Activated T-cell treated with anti-CD3 and anti-CD28 coated beads, Interleukin-2, amount 50 U/mL, for 24 hours (primary cell): ENCODE measurements around the gene FXN.

ENCODE experiments used
- DNase-seq: peaks from one replicate; pipeline ENCODE4 v3.0.0-alpha.2; 2020
- H3K27ac Mint-ChIP-seq: 2 replicates; pipeline ENCODE4 v1.8.0; 2020; ENCODE audit warnings: mild to moderate bottlenecking, mixed read lengths
- H3K27me3 Mint-ChIP-seq: 2 replicates; pipeline ENCODE4 v1.8.0; 2020; ENCODE audit warnings: mixed read lengths
- H3K36me3 Mint-ChIP-seq: 2 replicates; pipeline ENCODE4 v1.8.0; 2020; ENCODE audit warnings: low read depth, mixed read lengths
- H3K4me1 Mint-ChIP-seq: 2 replicates; pipeline ENCODE4 v1.8.0; 2020; ENCODE audit warnings: low read depth, mixed read lengths
- H3K4me3 Mint-ChIP-seq: 2 replicates; pipeline ENCODE4 v1.8.0; 2020; ENCODE audit warnings: mild to moderate bottlenecking, moderate library complexity, mixed read lengths
- H3K9me3 Mint-ChIP-seq: 2 replicates; pipeline ENCODE4 v1.8.0; 2020; ENCODE audit warnings: mixed read lengths

The FXN gene

DNA sequence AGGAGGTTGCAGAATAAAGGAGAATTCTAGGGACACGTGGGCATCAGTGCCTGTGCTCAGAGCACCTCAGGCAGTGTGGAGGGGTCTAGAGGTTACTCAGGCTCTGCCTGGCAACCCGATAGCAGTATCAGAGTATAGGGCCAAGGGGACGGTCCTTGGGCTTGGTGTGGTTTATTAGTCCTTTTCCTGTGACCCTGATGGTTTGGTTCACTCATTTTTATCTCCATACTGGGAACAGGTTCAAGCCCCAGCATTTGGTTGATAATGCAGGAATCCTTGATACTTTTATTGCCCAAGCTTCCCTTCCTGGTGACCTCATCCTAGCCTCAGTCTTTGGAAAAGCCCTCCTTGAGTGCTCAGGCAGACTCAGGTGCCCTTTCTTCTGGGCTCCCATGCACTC lies 35.5 kb downstream of the FXN start:
- H3K27ac Mint-ChIP-seq, result no peak overlapping the region
- no peak overlapping the region for H3K4me3 Mint-ChIP-seq
- H3K27me3 Mint-ChIP-seq, result no peaks in the 10 kb centered on the region
- peaks cover 85% of the 10 kb centered on the region for H3K36me3 Mint-ChIP-seq
- DNase-seq, result no peak
- H3K9me3 Mint-ChIP-seq, result no peaks in the 10 kb centered on the region
- H3K4me1 Mint-ChIP-seq, result no peaks in the 10 kb centered on the region

DNA sequence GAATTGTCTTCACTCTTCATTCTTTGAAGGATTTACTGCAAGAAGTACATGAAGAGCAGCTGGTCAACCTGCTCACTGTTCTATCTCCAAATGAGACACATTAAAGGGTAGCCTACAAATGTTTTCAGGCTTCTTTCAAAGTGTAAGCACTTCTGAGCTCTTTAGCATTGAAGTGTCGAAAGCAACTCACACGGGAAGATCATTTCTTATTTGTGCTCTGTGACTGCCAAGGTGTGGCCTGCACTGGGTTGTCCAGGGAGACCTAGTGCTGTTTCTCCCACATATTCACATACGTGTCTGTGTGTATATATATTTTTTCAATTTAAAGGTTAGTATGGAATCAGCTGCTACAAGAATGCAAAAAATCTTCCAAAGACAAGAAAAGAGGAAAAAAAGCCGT lies 37.6 kb downstream of the FXN start:
- H3K4me1 Mint-ChIP-seq, result no peaks in the 10 kb centered on the region
- H3K27ac Mint-ChIP-seq, result no peak overlapping the region
- H3K9me3 Mint-ChIP-seq, result no peaks in the 10 kb centered on the region
- DNase-seq, result no peak
- H3K27me3 Mint-ChIP-seq, result no peaks in the 10 kb centered on the region
- H3K36me3 Mint-ChIP-seq, result peaks cover 75% of the 10 kb centered on the region
- no peak overlapping the region for H3K4me3 Mint-ChIP-seq

DNA sequence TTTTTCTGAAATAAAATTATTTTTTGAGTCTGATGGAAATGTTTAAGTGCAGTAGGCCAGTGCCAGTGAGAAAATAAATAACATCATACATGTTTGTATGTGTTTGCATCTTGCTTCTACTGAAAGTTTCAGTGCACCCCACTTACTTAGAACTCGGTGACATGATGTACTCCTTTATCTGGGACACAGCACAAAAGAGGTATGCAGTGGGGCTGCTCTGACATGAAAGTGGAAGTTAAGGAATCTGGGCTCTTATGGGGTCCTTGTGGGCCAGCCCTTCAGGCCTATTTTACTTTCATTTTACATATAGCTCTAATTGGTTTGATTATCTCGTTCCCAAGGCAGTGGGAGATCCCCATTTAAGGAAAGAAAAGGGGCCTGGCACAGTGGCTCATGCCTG lies 39.2 kb downstream of the FXN start:
- no peak for DNase-seq
- H3K27me3 Mint-ChIP-seq, result no peaks in the 10 kb centered on the region
- no peak overlapping the region for H3K4me3 Mint-ChIP-seq
- no peak overlapping the region for H3K27ac Mint-ChIP-seq
- peaks cover 69% of the 10 kb centered on the region for H3K36me3 Mint-ChIP-seq
- H3K9me3 Mint-ChIP-seq, result no peaks in the 10 kb centered on the region
- H3K4me1 Mint-ChIP-seq, result no peaks in the 10 kb centered on the region

DNA sequence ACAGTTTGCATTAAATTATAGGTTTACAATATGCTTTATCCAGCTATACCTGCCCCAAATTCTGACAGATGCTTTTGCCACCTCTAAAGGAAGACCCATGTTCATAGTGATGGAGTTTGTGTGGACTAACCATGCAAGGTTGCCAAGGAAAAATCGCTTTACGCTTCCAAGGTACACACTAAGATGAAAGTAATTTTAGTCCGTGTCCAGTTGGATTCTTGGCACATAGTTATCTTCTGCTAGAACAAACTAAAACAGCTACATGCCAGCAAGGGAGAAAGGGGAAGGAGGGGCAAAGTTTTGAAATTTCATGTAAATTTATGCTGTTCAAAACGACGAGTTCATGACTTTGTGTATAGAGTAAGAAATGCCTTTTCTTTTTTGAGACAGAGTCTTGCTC lies 41.0 kb downstream of the FXN start:
- Mint-ChIP-seq H3K27ac (no peak overlapping the region), H3K27me3 (no peaks in the 10 kb centered on the region), H3K36me3 (peaks cover 63% of the 10 kb centered on the region), H3K4me3 (no peak overlapping the region), H3K9me3 (peaks cover 6% of the 10 kb centered on the region), H3K4me1 (no peaks in the 10 kb centered on the region)
- no peak for DNase-seq

DNA sequence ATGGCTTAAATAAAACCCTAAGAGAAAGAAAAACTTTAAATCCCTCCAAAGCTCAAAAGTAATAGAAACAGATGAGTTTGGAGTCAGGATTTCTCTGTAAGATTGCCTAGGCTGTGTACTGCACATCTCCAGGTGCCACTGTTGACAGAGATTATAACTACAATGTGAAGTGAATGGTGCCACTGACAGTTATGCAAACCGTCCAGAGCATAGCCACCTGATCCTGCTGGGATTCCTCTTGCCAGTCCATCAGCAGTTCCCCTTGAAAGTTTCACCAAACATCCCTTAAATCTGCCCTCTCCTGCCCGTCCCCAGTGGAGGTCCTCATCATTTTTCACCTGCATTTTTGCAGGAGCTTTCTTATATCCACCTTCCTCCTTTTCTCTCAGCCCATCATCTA lies 42.5 kb downstream of the FXN start:
- Mint-ChIP-seq H3K27ac (no peak overlapping the region), H3K27me3 (no peaks in the 10 kb centered on the region), H3K9me3 (peaks cover 6% of the 10 kb centered on the region), H3K36me3 (peaks cover 47% of the 10 kb centered on the region), H3K4me1 (no peaks in the 10 kb centered on the region), H3K4me3 (no peak overlapping the region)
- DNase-seq, result no peak

DNA sequence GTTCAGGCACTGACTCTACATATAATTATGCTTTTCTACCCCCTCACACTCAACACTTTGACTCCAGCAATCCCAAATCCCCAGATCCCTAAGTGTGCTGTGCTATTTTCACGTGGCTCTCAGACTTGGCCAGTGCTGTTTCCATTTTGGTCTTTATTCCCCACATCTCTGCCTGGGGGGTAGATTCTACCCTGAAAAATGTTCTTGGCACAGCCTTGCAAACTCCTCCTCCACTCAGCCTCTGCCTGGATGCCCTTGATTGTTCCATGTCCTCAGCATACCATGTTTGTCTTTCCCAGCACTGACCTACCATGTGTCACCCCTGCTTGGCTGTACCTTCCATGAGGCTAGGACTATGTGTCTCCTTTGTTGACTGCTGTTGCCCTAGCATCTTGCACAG lies 43.0 kb downstream of the FXN start:
- no peaks in the 10 kb centered on the region for H3K27me3 Mint-ChIP-seq
- peaks cover 6% of the 10 kb centered on the region for H3K9me3 Mint-ChIP-seq
- H3K27ac Mint-ChIP-seq, result no peak overlapping the region
- DNase-seq, result no peak
- H3K4me3 Mint-ChIP-seq, result no peak overlapping the region
- no peaks in the 10 kb centered on the region for H3K4me1 Mint-ChIP-seq
- peaks cover 42% of the 10 kb centered on the region for H3K36me3 Mint-ChIP-seq

DNA sequence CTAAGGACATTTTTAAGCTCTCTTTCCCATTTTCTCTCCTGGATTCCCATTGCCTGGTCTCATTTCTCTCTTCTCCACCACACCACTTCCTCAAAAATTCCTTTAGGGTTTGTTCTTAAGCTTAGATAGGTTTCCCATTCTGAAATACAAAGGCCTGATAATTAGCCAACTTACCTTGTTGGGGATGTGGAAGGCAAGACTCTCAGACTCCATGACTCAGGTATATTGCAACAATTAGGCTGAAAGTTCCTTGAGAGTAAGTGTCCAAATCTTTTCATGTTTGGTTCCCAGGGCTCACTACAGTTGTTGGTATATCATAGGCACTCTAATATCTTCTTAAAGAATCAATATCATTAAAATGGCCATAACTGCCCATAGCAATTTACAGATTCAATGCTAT lies 43.6 kb downstream of the FXN start:
- peaks cover 6% of the 10 kb centered on the region for H3K9me3 Mint-ChIP-seq
- DNase-seq, result no peak
- no peak overlapping the region for H3K27ac Mint-ChIP-seq
- no peak overlapping the region for H3K4me3 Mint-ChIP-seq
- H3K27me3 Mint-ChIP-seq, result no peaks in the 10 kb centered on the region
- peaks cover 38% of the 10 kb centered on the region for H3K36me3 Mint-ChIP-seq
- no peaks in the 10 kb centered on the region for H3K4me1 Mint-ChIP-seq

DNA sequence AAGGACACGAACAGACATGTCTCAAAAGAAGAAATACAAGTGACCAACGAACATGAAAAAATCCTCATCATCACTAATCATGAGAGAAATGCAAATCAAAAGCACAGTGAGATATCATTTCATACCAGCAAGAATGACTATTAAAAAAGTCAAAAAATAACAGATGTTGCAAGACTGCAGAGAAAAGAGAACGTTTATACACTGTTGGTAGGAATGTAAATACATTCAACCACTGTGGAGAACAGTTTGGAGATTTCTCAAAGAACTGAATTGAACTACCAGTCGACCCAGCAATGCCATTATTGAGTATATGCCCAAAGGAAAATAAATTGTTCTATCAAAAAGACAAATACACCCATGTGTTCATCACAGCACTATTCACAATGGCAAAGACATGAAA lies 45.7 kb downstream of the FXN start:
- no peak overlapping the region for H3K27ac Mint-ChIP-seq
- H3K36me3 Mint-ChIP-seq, result peaks cover 26% of the 10 kb centered on the region
- H3K4me1 Mint-ChIP-seq, result no peaks in the 10 kb centered on the region
- H3K4me3 Mint-ChIP-seq, result no peak overlapping the region
- H3K27me3 Mint-ChIP-seq, result no peaks in the 10 kb centered on the region
- peaks cover 6% of the 10 kb centered on the region for H3K9me3 Mint-ChIP-seq
- no peak for DNase-seq

DNA sequence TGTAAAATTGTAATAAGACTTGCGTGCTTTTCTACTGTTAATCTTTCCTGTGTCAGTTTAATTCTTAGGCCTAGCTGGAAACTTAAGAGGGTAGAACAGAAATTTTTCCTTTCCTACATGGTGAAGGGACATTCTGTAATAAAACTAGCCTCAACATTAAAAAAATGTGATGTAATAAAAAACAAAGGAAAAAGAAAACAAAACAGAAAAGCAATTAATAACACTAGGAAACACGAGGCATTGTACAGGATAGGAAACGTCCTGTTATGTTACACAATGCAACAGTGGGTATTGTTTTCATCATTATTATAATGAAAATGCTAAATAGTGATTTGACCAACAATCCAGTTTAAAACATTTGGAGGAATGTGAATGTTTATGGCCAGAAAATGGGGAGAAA lies 47.8 kb downstream of the FXN start:
- no peaks in the 10 kb centered on the region for H3K27me3 Mint-ChIP-seq
- H3K9me3 Mint-ChIP-seq, result peaks cover 6% of the 10 kb centered on the region
- no peak overlapping the region for H3K4me3 Mint-ChIP-seq
- no peak for DNase-seq
- H3K4me1 Mint-ChIP-seq, result no peaks in the 10 kb centered on the region
- peaks cover 16% of the 10 kb centered on the region for H3K36me3 Mint-ChIP-seq
- no peak overlapping the region for H3K27ac Mint-ChIP-seq

DNA sequence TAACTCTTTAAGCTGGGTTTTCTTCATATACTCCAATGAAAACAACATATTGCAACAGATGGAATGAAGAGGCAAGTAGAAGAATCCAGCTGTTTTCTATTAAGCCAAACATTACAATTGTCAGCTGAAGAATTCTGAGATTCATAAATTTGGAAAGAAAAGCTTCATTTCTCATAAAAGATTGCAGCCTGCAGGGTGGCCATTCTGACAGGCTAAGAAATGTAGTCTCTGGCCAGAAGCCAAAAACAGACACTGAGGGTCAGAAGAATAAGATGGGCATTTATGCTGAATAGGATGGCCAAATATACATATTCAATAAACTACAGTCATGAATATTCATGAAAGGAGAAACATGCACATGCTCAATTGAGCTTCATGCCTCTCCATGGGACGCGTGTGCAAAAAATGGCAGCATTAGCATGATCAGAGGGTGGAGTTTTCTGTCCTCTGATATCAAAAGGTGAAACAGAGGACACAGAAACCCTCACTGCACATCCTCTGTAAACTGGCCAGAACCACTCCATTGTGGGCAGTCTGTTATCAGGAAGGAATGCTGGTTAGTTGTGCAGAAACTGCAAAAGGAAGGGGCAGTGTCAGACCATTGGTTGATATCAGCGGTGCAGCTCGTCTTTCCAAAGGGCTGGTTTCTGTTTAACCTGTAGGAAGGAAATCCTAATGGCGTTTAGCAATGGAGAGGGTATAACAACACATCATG lies 50.2 kb downstream of the FXN start:
- Mint-ChIP-seq H3K4me3 (no peak overlapping the region), H3K27ac (no peak overlapping the region), H3K27me3 (no peaks in the 10 kb centered on the region)

DNA sequence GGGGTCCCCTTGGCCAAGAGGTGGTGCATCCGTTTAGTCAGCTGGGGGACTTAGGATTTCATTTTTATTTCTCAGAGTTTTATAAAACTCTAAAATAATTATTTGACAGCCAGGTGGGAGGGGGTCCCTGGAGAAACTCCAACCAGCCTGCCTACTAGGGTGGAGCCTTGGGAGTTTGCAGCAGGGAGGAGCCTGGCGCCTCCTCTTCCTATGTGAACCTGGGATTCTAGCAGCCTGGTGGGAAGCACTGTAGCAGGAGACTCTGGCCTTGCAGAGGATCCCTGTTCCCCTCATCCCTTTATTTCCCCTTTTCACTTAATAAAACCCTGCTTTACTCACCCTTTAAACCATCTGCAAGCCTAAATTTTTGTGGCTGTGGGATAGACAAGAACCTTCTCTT lies 50.8 kb downstream of the FXN start:
- H3K27me3 Mint-ChIP-seq, result no peaks in the 10 kb centered on the region
- no peaks in the 10 kb centered on the region for H3K36me3 Mint-ChIP-seq
- DNase-seq, result no peak
- peaks cover under 1% of the 10 kb centered on the region for H3K9me3 Mint-ChIP-seq
- H3K4me1 Mint-ChIP-seq, result no peaks in the 10 kb centered on the region
- H3K4me3 Mint-ChIP-seq, result no peak overlapping the region
- no peak overlapping the region for H3K27ac Mint-ChIP-seq

More for the DNA sequence above, 50.2 kb downstream of the FXN start:
- Mint-ChIP-seq H3K9me3 (peaks cover 6% of the 10 kb centered on the region), H3K36me3 (peaks cover 3% of the 10 kb centered on the region), H3K4me1 (no peaks in the 10 kb centered on the region)
- no peak for DNase-seq

DNA sequence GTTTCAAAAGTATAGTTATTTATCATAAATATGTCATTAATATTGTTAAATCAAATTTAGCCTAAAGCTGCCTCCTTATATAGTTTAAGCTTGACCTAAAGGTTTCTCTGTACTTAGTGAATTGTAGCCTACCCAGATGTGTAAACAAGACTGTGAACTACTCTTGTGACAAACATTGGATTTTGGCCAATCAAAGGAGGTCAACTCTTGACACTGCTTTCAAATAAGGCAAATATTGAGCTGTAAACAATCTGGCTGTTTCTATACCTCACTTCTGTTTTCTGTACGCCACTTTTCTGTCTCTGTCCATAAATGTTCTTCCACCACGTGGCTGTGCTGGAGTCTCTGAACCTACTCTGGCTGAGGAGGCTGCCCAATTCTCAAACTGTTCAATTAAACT lies 51.2 kb downstream of the FXN start:
- Mint-ChIP-seq H3K9me3 (no peaks in the 10 kb centered on the region), H3K27ac (no peak overlapping the region), H3K36me3 (no peaks in the 10 kb centered on the region)

DNA sequence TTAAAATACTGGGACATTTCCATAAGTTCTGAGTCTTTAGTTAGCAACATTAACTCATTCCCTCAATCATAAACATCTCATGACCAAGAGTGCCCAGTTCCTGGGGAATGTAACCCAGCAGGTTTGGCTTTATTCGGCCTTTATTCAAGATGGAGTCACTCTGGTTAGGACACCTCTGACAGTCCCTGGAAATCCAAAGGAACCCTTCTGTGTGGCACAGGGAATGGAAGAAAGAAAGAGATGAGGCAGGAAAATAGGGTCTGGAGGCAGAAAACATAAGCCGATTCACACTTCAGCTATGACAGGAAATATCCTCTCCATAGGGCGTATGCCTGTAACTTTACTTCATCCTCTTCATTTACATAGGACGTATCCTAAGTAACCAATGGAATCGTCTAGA lies 53.5 kb downstream of the FXN start:
- Mint-ChIP-seq H3K27ac (no peak overlapping the region), H3K27me3 (no peaks in the 10 kb centered on the region), H3K9me3 (no peaks in the 10 kb centered on the region), H3K4me1 (no peaks in the 10 kb centered on the region), H3K4me3 (no peak overlapping the region), H3K36me3 (no peaks in the 10 kb centered on the region)
- no peak for DNase-seq

More for the DNA sequence above, 51.2 kb downstream of the FXN start:
- no peak for DNase-seq
- no peaks in the 10 kb centered on the region for H3K27me3 Mint-ChIP-seq
- H3K4me1 Mint-ChIP-seq, result no peaks in the 10 kb centered on the region
- H3K4me3 Mint-ChIP-seq, result no peak overlapping the region

DNA sequence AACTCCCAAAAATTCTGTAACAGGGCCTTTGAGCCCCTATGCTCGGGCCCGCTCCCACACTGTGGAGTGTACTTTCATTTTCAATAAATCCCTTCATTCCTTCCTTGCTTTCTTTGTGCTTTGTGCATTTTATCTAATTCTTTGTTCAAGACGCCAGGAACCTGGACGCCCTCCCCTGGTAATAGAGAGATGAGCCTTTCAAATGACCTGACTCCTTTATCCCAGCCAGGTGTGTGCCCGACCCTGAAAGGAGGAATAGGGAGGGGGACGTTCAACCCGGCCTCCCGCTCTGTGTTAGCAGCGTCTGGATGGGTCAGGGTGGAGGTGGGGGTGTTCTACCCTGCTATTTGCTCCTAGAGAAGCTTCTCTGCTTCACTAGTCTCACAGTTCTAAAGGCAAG lies 53.9 kb downstream of the FXN start:
- no peaks in the 10 kb centered on the region for H3K36me3 Mint-ChIP-seq
- H3K4me1 Mint-ChIP-seq, result no peaks in the 10 kb centered on the region
- no peaks in the 10 kb centered on the region for H3K27me3 Mint-ChIP-seq
- H3K9me3 Mint-ChIP-seq, result no peaks in the 10 kb centered on the region
- DNase-seq, result no peak
- H3K4me3 Mint-ChIP-seq, result no peak overlapping the region
- no peak overlapping the region for H3K27ac Mint-ChIP-seq

DNA sequence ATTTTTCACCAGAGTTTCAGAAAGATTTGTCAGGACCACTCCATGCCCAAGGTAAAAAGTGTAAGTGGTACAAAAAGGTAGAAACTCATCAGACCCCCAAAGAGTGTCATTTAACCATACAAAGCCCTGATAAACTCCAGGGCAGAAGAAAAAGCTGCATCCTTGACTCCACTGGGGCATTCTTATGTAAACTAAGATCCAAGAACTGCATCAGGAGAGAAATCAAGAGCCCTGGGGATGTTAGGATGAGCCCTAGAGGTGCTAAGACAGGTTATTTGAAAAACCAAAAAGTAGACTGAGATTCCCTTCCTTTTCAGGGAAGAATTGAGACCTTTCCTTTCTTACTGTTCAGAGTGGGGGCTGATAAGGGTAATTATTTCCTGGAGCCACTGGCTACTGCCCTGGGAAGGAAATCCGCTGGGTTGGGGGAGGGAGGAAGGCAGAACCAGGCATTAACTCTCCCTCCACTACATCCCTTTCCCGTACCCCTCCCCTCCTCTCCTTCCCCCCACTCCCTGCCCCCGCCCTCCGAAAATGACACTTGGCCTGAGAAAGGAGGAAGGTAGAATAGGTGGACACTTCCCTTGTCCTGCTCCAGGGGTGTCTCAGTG lies 54.7 kb downstream of the FXN start:
- no peak overlapping the region for H3K27ac Mint-ChIP-seq
- no peaks in the 10 kb centered on the region for H3K27me3 Mint-ChIP-seq
- H3K36me3 Mint-ChIP-seq, result no peaks in the 10 kb centered on the region
- DNase-seq, result no peak
- no peak overlapping the region for H3K4me3 Mint-ChIP-seq
- no peaks in the 10 kb centered on the region for H3K9me3 Mint-ChIP-seq
- H3K4me1 Mint-ChIP-seq, result no peaks in the 10 kb centered on the region

DNA sequence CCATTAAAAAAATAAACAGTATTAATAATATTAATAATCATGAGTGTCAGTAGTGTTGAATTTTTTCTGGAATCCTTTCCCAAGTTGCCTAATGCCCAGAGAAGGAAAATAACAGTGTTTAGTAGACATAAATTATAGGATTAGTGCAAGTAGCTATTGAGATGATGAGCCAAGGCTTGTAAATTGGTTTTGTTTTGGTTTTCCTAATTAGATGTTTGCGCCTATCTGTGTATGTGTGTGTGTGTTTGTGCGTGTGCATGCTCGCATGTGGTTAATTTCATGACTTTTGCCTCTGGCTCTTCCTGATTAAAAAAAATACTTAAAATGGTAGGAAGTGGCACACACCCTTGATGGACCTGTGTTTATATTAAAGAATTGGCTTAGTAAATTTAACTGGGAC lies 55.4 kb downstream of the FXN start:
- Mint-ChIP-seq H3K27me3 (no peaks in the 10 kb centered on the region), H3K4me3 (no peak overlapping the region), H3K27ac (no peak overlapping the region), H3K9me3 (no peaks in the 10 kb centered on the region), H3K36me3 (no peaks in the 10 kb centered on the region), H3K4me1 (no peaks in the 10 kb centered on the region)
- DNase-seq, result no peak
